Mucosa of rectum (tissue), 2 donors: ENCODE data around the gene DNAH14.
"Not testable (repeated sequence)": the region's sequence is repeated elsewhere in the genome, so short reads cannot be mapped to it uniquely, and the experiment has no call there.

Experiments
- H3K27ac ChIP-seq, 2 donors: one replicate each; pipeline ENCODE4 v1.7.0; 2013; ENCODE audit warnings: inconsistent platforms in 2 of 2, low read depth in 2 of 2, low read length in 2 of 2
- H3K27me3 ChIP-seq, 2 donors: one replicate each; pipeline ENCODE4 v1.7.0; 2013; ENCODE audit warnings: low read length in 2 of 2; ENCODE audit not compliant: control insufficient read depth in 2 of 2, insufficient read depth in 2 of 2
- H3K36me3 ChIP-seq, 2 donors: one replicate each; pipeline ENCODE4 v1.7.0; 2013; ENCODE audit warnings: low read length in 2 of 2; ENCODE audit not compliant: control insufficient read depth in 2 of 2, insufficient read depth in 2 of 2
- H3K4me1 ChIP-seq, 2 donors: one replicate each; pipeline ENCODE4 v1.7.0; 2013; ENCODE audit warnings: low read length in 2 of 2, mild to moderate bottlenecking in 1 of 2; ENCODE audit not compliant: control insufficient read depth in 2 of 2, insufficient read depth in 2 of 2
- H3K4me3 ChIP-seq, 2 donors: one replicate each; pipeline ENCODE4 v1.7.0; 2013; ENCODE audit warnings: low read length in 2 of 2
- H3K9ac ChIP-seq, 2 donors: one replicate each; pipeline ENCODE4 v1.7.0; 2013; ENCODE audit warnings: low read length in 2 of 2, low read depth in 1 of 2, mild to moderate bottlenecking in 1 of 2
- H3K9me3 ChIP-seq, 2 donors: one replicate each; pipeline ENCODE4 v1.7.0; 2013; ENCODE audit warnings: low read length in 2 of 2; ENCODE audit not compliant: control insufficient read depth in 2 of 2
- donor health status: healthy.
- donor health status: Normal muscosa, but diverticular disease.

DNAH14 gene

GRCh38 chr1:224938652-224939051 lies 9.2 kb downstream of the DNAH14 start:
- Histone ChIP-seq H3K9me3 (peaks cover 0 to 7% of the 10 kb centered on the region in 2 donors), H3K4me1 (no peaks in the 10 kb centered on the region), H3K27ac (no peak overlapping the region), H3K36me3 (no peaks in the 10 kb centered on the region), H3K9ac (no peak overlapping the region), H3K27me3 (no peaks in the 10 kb centered on the region), H3K4me3 (no peak overlapping the region)

GRCh38 chr1:224939844-224940425 lies 10.5 kb downstream of the DNAH14 start:
- H3K27ac ChIP-seq, result no peak overlapping the region
- no peaks in the 10 kb centered on the region for H3K36me3 ChIP-seq
- H3K4me3 ChIP-seq, result no peak overlapping the region
- H3K27me3 ChIP-seq, result no peaks in the 10 kb centered on the region
- H3K4me1 ChIP-seq, result no peaks in the 10 kb centered on the region
- H3K9ac ChIP-seq, result no peak overlapping the region
- H3K9me3 ChIP-seq, result peaks cover 0 to 4% of the 10 kb centered on the region in 2 donors

- not testable (repeated sequence) for H3K27ac ChIP-seq, H3K4me1 ChIP-seq, H3K27me3 ChIP-seq, H3K4me3 ChIP-seq, H3K9me3 ChIP-seq, H3K36me3 ChIP-seq, H3K9ac ChIP-seq
These were observed 11.3 kb downstream of the DNAH14 start for GRCh38 chr1:224940735-224941134.

GRCh38 chr1:224945651-224946348 lies 16.3 kb downstream of the DNAH14 start:
- H3K9ac ChIP-seq, H3K27ac ChIP-seq, H3K9me3 ChIP-seq, H3K4me3 ChIP-seq, H3K27me3 ChIP-seq, H3K36me3 ChIP-seq, H3K4me1 ChIP-seq: not testable (repeated sequence)

- not testable (repeated sequence) for H3K4me1 ChIP-seq, H3K4me3 ChIP-seq, H3K9ac ChIP-seq, H3K27ac ChIP-seq, H3K9me3 ChIP-seq, H3K27me3 ChIP-seq, H3K36me3 ChIP-seq
These were observed 16.8 kb downstream of the DNAH14 start for GRCh38 chr1:224946349-224946691.

- no peak overlapping the region for H3K27ac ChIP-seq
- no peak overlapping the region for H3K4me3 ChIP-seq
- H3K9me3 ChIP-seq, result no peaks in the 10 kb centered on the region
- no peak overlapping the region for H3K9ac ChIP-seq
- no peaks in the 10 kb centered on the region for H3K27me3 ChIP-seq
- no peaks in the 10 kb centered on the region for H3K36me3 ChIP-seq
- no peaks in the 10 kb centered on the region for H3K4me1 ChIP-seq
These were observed 28.2 kb downstream of the DNAH14 start for GRCh38 chr1:224957696-224958095.

GRCh38 chr1:224958490-224958889 lies 29.0 kb downstream of the DNAH14 start:
- Histone ChIP-seq H3K4me3 (no peak overlapping the region), H3K27ac (no peak overlapping the region), H3K27me3 (no peaks in the 10 kb centered on the region), H3K9me3 (no peaks in the 10 kb centered on the region), H3K9ac (no peak overlapping the region), H3K36me3 (no peaks in the 10 kb centered on the region), H3K4me1 (no peaks in the 10 kb centered on the region)

GRCh38 chr1:224959115-224959514 lies 29.6 kb downstream of the DNAH14 start:
- no peak overlapping the region for H3K4me3 ChIP-seq
- H3K36me3 ChIP-seq, result no peaks in the 10 kb centered on the region
- H3K4me1 ChIP-seq, result no peaks in the 10 kb centered on the region
- H3K9me3 ChIP-seq, result no peaks in the 10 kb centered on the region
- H3K27me3 ChIP-seq, result no peaks in the 10 kb centered on the region
- no peak overlapping the region for H3K27ac ChIP-seq
- H3K9ac ChIP-seq, result no peak overlapping the region

GRCh38 chr1:224959656-224960055 lies 30.2 kb downstream of the DNAH14 start:
- Histone ChIP-seq H3K27ac (no peak overlapping the region), H3K9ac (no peak overlapping the region), H3K36me3 (no peaks in the 10 kb centered on the region), H3K27me3 (no peaks in the 10 kb centered on the region), H3K4me1 (no peaks in the 10 kb centered on the region), H3K9me3 (no peaks in the 10 kb centered on the region), H3K4me3 (no peak overlapping the region)

- Histone ChIP-seq H3K9ac (no peak overlapping the region), H3K4me3 (no peak overlapping the region), H3K27me3 (no peaks in the 10 kb centered on the region), H3K9me3 (no peaks in the 10 kb centered on the region), H3K4me1 (no peaks in the 10 kb centered on the region), H3K27ac (no peak overlapping the region), H3K36me3 (no peaks in the 10 kb centered on the region)
These were observed 50.7 kb downstream of the DNAH14 start for GRCh38 chr1:224980181-224980580.
